A673 (cell line): ENCODE measurements around the gene RNF121.

ENCODE experiments used
- CTCF ChIP-seq: fragments of 300-800, 200-600 bp; sonication (generic); conservative IDR thresholded peaks from 2 replicates; pipeline ENCODE4 v1.5.1; 2017; ENCODE audit warnings: low read depth, mild to moderate bottlenecking, antibody characterized with exemption, low read length, moderate library complexity, mixed read lengths
- EZH2 ChIP-seq: fragments of 200-600 bp; sonication (generic); IDR thresholded peaks from 2 replicates; pipeline ENCODE4 v1.6.1; 2017; ENCODE audit warnings: borderline replicate concordance, low read depth, mild to moderate bottlenecking, mixed read lengths, antibody characterized with exemption, low read length; ENCODE audit not compliant: poor library complexity, severe bottlenecking

DNA sequence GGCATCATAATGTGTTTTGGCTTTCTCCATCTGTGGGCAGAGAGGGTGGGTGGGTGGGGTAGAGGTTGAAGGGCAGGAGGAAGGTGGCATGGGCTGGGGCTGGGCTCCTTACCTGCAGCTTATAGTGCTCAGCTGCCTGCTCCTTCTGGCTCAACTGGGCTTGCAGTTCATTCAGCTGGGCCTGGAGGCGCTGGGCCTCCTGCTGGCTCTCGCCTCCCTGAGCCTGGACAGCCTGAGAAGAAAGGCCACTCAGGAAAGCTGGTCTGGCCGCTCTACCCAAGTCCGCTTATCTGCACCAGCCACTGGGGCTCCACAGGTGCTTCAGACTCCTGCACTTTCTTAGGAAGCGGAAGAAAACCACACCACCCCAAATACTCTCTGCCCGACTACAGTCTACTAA is 80.3 kb downstream of the RNF121 start:
- TF ChIP-seq CTCF (no peak), EZH2 (no peak)
